KOPT-K1 (cell line): ENCODE results near the gene JAG1.

Experiments used
- H3K27ac ChIP-seq: fragments of 200-600 bp; sonication (generic); 2 replicates; pipeline ENCODE4 v1.5.1; 2016; ENCODE audit warnings: antibody characterized with exemption, mild to moderate bottlenecking, low read depth, low read length; ENCODE audit not compliant: poor library complexity, severe bottlenecking
- H3K36me3 ChIP-seq: fragments of 200-600 bp; sonication (generic); 2 replicates; pipeline ENCODE4 v1.5.1; 2017; ENCODE audit warnings: antibody characterized with exemption, mild to moderate bottlenecking, low read length, moderate library complexity; ENCODE audit not compliant: insufficient read depth
- H3K9me3 ChIP-seq: fragments of 200-600 bp; sonication (generic); 2 replicates; pipeline ENCODE4 v1.5.1; 2017; ENCODE audit warnings: antibody characterized with exemption, low read length, mild to moderate bottlenecking; ENCODE audit not compliant: insufficient read depth, poor library complexity, severe bottlenecking

The JAG1 gene

DNA sequence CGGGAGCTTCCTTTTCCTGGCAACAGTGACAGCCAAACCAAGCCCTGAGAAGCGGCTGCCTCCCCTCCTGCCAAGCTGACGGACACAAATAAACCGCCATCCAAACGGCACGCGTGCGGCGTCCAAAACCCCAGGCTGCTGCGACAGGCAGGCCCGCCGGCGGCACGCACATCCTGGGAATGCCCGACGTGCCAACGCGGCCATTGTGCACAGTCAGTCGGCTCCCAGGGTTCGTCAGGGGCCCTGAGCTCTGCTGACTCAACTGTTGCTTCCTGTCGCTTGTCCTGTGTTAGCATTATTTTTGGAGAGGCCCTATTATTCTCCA lies 6.8 kb downstream of the JAG1 start:
- Histone ChIP-seq H3K9me3 (peaks cover under 1% of the 10 kb centered on the region), H3K27ac (no peak overlapping the region), H3K36me3 (no peaks in the 10 kb centered on the region)

DNA sequence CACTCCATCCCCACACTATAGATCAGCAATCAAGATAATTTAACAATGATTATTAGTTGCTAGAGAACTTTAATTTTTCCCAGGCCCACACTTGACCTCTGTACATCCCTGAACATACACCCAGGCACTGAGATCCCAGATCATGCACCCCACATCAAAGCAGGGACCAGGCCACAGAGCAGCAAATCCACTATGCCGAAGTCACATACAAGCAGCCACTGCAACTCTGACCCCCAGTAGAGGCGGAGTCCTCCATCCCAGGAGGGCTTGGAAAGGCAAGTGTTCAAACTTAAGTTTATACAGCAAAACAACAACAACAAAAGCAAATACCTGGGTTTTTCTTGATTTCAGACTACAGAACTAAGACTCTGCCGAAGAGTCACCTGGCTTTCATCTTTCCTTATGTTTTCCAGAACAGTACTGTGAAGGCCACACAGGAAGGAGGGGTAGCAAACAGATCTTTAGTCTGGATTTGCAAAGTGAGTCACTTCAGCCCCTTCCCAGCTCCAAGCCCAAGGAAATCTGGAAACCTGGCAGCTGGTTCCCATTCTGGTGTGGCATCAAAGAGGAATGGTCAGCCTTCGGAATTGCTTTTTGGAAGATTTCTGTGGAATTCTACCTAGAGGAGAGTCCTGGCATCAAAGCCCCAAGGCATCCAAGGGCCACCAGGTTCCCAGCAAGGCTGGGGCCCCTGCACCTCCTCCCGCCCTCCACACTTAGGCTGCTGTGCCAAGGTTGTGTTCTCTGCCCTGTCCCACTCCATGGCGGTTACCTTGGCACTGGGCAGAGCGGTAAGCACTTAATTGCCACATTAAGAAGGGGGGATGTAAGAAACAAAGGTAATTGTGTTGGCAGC lies 7.3 kb downstream of the JAG1 start:
- H3K27ac ChIP-seq = no peak overlapping the region
- H3K36me3 ChIP-seq = no peaks in the 10 kb centered on the region

DNA sequence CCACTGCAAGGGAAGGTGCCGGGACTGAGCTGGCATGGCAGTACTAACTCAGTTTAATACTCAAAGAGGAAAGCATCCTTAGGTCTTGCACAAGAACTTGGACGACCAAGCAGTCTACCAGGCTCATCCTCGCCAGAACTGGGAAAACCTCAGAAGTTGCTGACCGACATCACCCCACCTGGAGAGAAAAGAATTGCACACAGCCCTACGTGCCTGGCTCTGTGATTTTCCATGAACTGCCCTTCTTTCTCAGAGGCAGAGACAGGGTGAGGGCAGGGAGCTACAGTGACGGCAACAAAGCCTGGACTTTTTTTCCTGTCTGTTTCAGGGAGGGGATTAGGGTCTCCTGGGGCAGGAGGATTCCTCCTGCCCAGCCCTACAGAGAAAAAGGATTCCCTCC lies 8.0 kb downstream of the JAG1 start:
- Histone ChIP-seq H3K9me3 (no peaks in the 10 kb centered on the region), H3K36me3 (no peaks in the 10 kb centered on the region), H3K27ac (no peak overlapping the region)

More for the DNA sequence above, 7.3 kb downstream of the JAG1 start:
- no peaks in the 10 kb centered on the region for H3K9me3 ChIP-seq

DNA sequence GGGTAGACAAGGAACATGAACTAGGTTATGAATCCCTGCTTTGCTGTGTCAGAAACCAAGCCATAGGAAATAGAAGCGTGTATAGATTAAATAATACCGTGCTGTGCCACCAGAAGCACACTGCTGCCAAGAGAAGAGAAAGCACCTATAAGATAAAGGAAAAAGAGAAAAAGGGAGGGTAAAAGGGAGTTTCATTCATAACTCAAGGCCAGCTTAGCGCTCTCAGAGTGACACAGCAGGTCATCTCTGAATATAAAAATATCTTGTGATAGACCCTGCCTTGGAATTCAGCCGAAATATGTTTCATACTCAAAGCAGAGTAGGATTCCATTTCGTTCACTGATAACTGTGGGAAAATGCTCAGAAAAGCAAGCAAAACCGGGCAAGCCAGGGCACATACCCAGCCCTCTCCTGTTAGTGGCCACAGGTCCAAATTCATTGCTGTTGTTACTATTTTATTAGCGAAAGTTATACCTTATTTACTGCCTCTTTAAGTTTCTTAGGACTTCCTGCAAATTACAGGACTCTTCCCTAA lies 8.7 kb downstream of the JAG1 start:
- Histone ChIP-seq H3K9me3 (no peaks in the 10 kb centered on the region), H3K27ac (no peak overlapping the region), H3K36me3 (no peaks in the 10 kb centered on the region)

DNA sequence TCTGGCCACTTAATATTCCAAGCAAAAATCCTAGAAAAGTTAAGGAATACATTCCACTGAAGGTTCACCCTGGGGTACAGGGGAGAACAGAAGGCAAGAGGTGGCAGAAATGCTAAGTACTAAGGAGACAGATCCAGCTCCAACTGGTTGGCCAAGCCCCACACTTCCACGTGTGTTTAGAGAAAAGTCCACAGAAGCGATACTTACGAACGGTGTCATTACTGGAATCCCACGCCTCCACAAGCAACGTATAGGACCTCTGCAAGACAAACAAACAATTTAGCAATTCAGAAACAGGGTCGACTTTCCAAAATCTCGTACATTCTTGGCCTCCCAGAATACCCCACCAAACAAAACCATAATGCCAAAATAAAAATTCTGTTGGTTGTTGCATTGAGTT lies 10.0 kb downstream of the JAG1 start:
- H3K9me3 ChIP-seq = no peaks in the 10 kb centered on the region
- H3K36me3 ChIP-seq = no peaks in the 10 kb centered on the region
- no peak overlapping the region for H3K27ac ChIP-seq

DNA sequence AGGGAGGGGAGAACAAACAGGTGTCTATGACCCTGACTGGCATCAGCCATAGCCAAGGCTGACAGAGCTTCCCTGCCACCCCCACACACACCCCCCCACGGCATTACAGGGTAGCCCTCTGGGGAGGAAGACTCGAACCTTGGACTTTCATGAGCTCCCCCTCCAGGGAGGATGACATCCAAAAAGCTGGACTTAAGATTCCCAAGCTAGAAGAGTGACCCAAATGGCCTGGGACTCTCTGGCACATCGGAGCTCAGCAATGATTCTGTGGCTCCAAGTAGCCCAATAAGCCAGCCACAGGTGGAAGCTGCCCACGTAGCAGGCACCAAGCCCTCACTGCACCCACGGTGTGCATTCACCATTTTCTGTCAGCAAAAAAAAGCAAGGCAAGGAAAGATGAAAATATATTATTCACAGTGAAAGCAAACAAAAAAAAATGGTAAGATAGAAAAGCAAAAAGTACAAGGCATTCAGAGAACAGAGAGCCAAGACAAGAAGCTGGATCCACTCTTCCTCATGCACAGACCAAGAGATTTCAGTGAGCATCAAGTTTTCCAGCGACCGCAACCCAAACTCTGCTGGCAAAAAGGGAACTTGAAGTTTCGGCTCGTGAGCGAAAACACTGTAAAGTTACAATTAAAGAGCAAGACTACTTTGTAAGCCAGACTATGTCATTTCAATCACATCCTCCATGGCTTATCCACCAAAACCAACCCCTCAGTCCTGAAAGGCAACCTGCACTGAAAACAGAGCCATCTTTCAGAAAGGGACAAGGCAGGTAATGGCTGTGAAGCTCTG lies 10.9 kb downstream of the JAG1 start:
- no peaks in the 10 kb centered on the region for H3K9me3 ChIP-seq
- no peaks in the 10 kb centered on the region for H3K36me3 ChIP-seq
- H3K27ac ChIP-seq = no peak overlapping the region

DNA sequence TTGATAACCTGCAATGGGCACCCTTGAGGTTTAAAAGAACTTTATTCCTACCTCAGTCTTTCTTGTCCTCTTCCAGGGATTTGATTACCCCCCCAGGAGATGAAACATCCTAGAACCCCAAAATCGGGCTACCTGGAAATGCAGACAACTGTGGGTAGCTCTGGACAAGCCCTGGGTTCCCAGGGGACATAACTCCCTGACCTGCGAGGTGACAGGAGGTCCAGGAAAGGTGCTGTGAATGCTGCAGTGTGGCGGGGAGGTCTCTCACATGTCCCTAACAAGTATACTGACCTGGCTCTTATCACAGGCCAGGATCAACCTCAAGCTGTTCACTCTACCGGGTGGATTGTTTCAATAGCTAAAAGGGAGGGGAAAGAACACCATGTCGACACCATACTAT lies 11.6 kb downstream of the JAG1 start:
- no peaks in the 10 kb centered on the region for H3K9me3 ChIP-seq
- no peaks in the 10 kb centered on the region for H3K36me3 ChIP-seq
- no peak overlapping the region for H3K27ac ChIP-seq

DNA sequence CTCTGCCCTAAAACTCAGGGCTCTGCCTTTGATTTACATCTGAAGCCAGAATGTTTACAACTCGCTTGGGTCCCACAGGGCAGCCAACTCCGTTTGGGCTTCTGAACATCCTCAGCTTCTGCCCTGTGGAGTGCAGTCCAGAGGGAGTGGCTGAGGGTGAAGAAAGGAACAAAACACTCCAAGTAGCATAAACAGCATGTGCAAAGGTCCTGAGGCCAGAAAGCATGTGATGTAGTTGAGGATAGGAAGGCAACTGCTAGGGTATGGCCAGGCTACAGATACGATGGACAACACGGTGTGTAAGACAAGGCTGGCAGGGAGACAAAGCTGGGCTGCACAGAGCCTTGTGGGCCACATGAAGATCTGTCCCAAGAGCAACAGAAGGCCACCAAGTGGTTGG lies 12.5 kb downstream of the JAG1 start:
- no peaks in the 10 kb centered on the region for H3K9me3 ChIP-seq
- H3K36me3 ChIP-seq = no peaks in the 10 kb centered on the region
- no peak overlapping the region for H3K27ac ChIP-seq

DNA sequence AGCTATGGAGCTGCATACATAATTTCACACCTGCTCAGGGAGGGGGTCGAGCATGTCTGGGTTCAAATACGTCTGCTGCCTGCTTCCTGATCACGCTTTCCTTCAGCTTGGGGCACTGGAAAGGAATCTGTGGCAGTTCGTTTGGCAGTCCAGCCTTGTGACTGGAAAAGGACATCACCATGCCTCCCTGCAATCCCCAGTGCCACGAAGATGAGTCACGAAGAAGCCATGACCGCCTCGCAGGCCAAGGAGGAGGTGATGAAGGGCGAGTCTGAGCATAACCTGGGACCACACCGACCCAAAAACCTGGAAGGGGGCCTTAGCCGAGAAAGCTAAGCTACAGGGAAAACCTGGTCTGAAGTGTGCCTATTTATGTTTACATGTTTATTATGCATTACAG lies 13.1 kb downstream of the JAG1 start:
- H3K27ac ChIP-seq = no peak overlapping the region
- no peaks in the 10 kb centered on the region for H3K9me3 ChIP-seq
- H3K36me3 ChIP-seq = no peaks in the 10 kb centered on the region

DNA sequence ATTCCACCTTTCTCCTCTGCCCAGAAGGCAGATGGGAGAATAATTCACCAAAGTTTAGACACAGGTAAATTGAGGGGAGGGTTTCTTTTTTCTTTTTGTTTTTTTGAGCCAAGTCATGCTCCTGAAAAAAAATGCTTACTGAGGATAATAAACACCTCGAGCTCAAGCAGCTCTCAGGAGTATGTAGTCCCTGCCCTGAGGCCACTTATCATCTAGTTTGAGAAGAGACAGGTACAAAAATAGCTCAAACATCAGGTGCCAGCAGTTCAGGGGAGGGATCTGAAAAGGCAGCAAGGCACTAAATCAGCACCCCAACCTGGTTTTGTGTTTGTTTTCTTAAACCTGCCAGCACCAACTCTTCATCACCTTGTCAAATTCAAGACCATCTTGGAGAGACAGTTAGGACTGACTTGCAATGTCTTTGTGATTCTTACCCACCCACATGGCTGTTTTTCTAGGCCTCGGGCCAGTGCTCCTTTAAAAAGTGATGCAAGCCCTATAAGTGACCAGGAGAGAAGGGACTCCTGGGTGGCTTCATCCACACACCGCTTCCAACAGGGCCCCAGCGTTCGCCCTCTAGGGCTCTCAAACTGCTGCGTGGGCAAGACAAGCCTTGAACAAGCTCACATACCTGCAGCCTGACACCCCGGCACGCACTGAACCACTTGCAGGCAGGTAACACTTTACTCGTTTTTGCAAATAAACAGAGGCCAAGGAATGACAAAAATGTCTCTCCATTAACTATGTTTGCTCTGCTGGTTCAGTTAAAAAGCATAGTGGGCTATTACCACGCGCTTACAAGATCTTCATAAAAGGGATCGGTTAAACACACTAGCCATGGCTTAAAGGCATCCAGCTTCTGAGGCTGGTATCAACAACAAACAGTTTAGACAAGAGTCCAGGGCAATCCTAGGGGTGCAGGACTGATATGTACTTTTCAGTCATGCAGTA lies 13.9 kb downstream of the JAG1 start:
- no peaks in the 10 kb centered on the region for H3K36me3 ChIP-seq
- no peak overlapping the region for H3K27ac ChIP-seq

DNA sequence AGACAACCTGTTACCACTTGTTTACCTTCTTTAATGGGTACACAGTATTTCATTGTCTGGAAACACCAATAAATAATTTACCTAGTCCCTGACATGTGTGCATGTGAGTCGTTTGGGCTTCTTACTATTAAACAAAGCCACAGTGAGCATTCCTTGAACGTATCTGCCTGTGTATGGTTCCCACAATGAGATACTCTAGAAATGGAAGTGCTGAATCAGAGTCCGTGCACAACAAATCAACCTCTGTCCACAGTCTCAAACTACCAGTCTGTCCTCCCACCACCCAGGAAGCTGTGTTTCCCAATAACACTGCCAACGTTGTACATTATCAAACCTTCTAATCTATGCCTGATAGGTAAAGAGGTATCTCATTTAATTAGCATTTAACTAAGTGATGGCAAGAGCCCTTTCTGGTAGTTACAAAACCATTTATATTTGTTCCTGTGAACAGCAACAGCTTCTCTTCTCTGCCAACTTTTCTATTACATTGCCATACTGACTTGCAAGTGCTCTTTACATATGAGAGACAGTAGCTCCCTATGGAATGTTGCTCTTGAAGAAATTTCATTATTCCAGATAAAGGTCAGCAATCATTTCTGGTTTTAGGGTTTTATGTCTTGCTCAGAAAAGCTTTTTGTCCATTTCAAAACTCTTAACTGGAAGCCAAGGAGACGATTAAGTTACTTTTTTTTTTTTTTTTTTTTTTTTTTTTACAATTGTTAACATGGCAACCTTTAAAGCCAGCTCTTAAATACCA lies 14.7 kb downstream of the JAG1 start:
- no peaks in the 10 kb centered on the region for H3K36me3 ChIP-seq

More for the DNA sequence above, 13.9 kb downstream of the JAG1 start:
- H3K9me3 ChIP-seq = no peaks in the 10 kb centered on the region

DNA sequence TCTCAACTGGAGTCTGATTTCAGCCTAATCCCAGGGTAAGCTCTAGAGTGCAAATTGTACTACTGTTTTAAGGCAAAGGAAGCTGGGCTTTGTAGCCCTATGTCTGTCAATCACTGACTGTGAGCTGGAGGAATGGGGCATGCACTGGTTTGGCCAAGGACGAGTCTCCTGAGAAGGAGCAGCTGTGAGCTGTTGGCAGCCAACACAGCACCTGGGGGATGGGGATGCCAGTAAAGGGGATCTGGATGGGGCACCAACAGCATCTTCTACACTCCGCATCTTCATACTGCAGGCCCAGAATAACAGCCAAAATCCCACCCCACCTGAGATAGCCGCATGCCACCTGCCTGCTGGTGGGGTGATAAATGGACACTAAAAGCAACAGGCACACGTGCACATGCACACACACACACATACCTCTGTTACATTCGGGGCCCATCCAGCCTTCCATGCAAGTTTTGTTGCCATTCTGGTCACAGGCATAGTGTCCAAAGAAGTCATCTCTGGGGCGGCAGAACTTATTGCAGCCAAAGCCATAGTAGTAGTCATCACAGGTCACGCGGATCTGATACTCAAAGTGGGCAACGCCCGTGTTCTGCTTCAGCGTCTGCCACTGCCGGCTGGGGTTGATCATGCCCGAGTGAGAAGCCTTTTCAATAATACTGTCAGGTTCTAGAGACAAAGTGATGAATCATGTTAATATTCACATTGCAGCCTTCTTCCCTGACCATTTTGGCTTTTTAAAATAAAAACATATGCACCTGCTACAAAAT lies 15.6 kb downstream of the JAG1 start:
- Histone ChIP-seq H3K27ac (no peak overlapping the region), H3K9me3 (no peaks in the 10 kb centered on the region), H3K36me3 (no peaks in the 10 kb centered on the region)

More for the DNA sequence above, 14.7 kb downstream of the JAG1 start:
- Histone ChIP-seq H3K27ac (no peak overlapping the region), H3K9me3 (no peaks in the 10 kb centered on the region)

DNA sequence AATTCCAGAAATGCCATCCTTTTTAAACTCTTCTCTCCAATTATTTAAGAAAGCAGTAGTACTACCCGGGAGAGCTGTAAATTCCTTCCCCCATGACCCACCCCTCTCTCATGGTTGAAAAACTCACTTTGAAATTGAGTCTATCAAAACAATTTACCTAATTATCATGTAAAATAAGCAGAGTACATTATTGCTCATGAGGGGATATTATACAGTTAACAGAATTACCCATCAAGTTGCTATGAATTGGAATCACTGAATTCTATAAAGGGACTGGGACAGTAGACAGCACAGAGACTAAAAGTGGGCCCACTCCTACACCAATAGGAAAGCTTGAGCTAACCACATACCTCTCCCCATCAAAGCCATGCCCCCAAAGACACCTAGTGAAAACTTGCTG lies 16.3 kb downstream of the JAG1 start:
- H3K9me3 ChIP-seq = no peaks in the 10 kb centered on the region
- no peak overlapping the region for H3K27ac ChIP-seq
- H3K36me3 ChIP-seq = no peaks in the 10 kb centered on the region
